ENCODE results near the gene CCDC142. TPM values are rescaled to one million over a fixed set of nuclear protein-coding genes. Genes with fewer than 3 reads are reported as not detected.

Gene CCDC142
- total and polyA plus RNA-seq, 10 of the 15 experiments (the other 5 are each of a cell fraction or from before 2014, with no cell fraction given): 0.93 to 16.9 (median 9.0) TPM

DNA sequence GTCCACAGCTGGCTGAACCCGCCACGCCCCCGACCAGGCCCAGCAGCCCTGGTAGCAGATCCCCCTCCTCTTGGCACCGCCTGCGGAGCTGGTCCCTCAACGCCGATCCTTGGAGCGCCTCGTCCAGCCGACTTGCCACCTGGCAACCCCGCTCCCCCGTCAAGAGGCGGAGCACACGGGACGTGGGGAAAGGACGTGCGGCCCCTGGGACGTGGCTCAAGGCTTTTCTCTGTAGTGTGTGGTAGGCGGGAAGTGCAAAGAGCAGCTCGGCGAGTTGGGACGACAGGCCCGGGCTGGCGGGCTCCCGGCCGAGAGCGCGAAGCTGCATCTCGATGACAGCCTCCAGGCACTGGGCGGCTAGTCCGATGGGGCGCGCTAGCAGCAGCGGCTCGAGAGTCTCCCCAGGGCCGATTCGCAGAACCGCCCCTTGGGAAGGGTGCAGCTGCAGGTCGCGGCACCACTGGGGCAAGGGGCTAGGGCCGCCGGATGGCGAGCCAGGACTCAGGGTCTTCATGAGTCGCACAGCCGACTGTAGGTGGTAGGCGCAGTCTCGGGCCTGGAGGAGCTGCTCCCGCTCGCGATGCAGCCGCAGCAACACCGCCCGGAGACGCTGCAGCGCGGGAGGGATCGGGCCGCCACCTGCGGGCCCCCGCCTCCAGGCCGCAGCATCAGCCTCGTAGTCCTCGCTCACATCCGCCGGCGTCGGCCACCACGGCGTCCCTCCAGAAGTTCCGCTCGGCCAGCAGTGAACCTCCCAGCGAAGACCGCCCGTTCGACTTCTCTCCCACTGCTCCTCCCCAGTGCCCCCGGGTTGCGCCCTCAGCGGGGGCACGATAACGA is 617 bp downstream of the CCDC142 start:
- Histone ChIP-seq H3K79me2 (ENCODE audit: control insufficient read depth, insufficient read depth, low read length) (peaks cover 27% of the 10 kb centered on the region), H3K4me3 (peak overlapping the region; percentile 97), H4K20me1 (ENCODE audit: control insufficient read depth, insufficient read depth) (no peaks in the 10 kb centered on the region; the same call in 1 of the 2 replicates), H3K9ac (ENCODE audit: control insufficient read depth, insufficient read depth, low read length) (peak overlapping the region; percentile 91), H2AFZ (ENCODE audit: control insufficient read depth, low read depth, low read length) (peak overlapping the region; percentile 100), H3K4me1 (ENCODE audit: control insufficient read depth, insufficient read depth, low read length) (peaks cover 13% of the 10 kb centered on the region), H3K9me3 (replicated peaks; ENCODE audit: control insufficient read depth, insufficient read depth, low read length) (no peaks in the 10 kb centered on the region), H3K27ac (ENCODE audit: control insufficient read depth, insufficient read depth) (peak overlapping the region; percentile 96), H3K27me3 (replicated peaks in 1 of 2; ENCODE audit: control insufficient read depth in 2 of 2, insufficient read depth in 2 of 2, low read length in 1 of 2) (no peaks in the 10 kb centered on the region; a peak in 1 of 4 replicates), H3K36me3 (ENCODE audit: control insufficient read depth in 2 of 2, insufficient read depth in 2 of 2, low read length in 1 of 2) (no peaks in the 10 kb centered on the region), H3K4me2 (ENCODE audit: control insufficient read depth, insufficient read depth) (peak overlapping the region; percentile 96)
- BruUV-seq (replicated peaks): TSS peak; percentile 83
- CTCF ChIA-PET: interaction anchor here (0.5 to 19.4 kb wide), 28 partner anchors 8 to 147 kb away, joined by 3 to 280 read pairs (median 5); partner anchors contain the start of genes AUP1, DQX1, HTRA2 and INO80B
- POLR2A ChIA-PET: interaction anchor here (0.6 to 3.6 kb wide), 16 partner anchors 8 to 119 kb away, joined by 3 to 44 read pairs (median 5); partner anchors contain the start of genes AUP1, HTRA2, INO80B and MOGS
- ATAC-seq (peak; percentile 76), FAIRE-seq (no peak), DNase-seq (ENCODE audit: low read depth, low spot score) (no peak)
- 1% methylated on average over 69 of the region's 80 CpGs for WGBS (ENCODE audit: insufficient coverage, insufficient replicate concordance, low lambda C conversion rate, missing lambda C conversion rate)
- SMC1A ChIA-PET (ENCODE audit: uncharacterized antibody, unreplicated experiment): interaction anchor here (1.0 to 5.7 kb wide), 16 partner anchors 9 to 144 kb away, joined by 3 to 128 read pairs (median 6); partner anchors contain the start of genes HTRA2, INO80B, MRPL53 and WBP1
- intact Hi-C loops (cut with micrococcal nuclease; ENCODE audit: unreplicated experiment): loop anchor here (1.0 to 2.0 kb wide), 2 partner anchors 21 to 24 kb away; partner anchors contain the start of gene WBP1
- RAD21 ChIA-PET (ENCODE audit: unreplicated experiment): interaction anchor here (0.6 to 5.9 kb wide), 19 partner anchors 10 to 658 kb away, joined by 3 to 121 read pairs (median 4); partner anchors contain the start of genes AUP1, DQX1, HTRA2 and INO80B
- in situ Hi-C loops (cut with MboI): loop anchor here (10.0 kb wide), 1 partner anchor 103 kb away; no protein-coding TSS in a partner anchor
- TF ChIP-seq JUND (IDR thresholded peaks at IDR 0.05; ENCODE audit: low read depth, low read length) (no peak), SREBF1 (IDR thresholded peaks at IDR 0.05; ENCODE audit: low read length) (no peak), PAX8 (IDR thresholded peaks at IDR 0.05) (no peak), RELA (IDR thresholded peaks at IDR 0.05; ENCODE audit: borderline replicate concordance, partially characterized antibody) (no peak), HDAC2 (IDR thresholded peaks at IDR 0.05) (no peak), TAF1 (IDR thresholded peaks at IDR 0.05; ENCODE audit: borderline replicate concordance, low read depth, low read length) (no peak), NR2C2 (IDR thresholded peaks at IDR 0.05; ENCODE audit: borderline replicate concordance, control insufficient read depth, insufficient read length, low read depth) (no peak), NFIC (IDR thresholded peaks at IDR 0.05; ENCODE audit: low read depth, low read length) (no peak), CREB1 (IDR thresholded peaks at IDR 0.05; ENCODE audit: low read depth) (no peak), POLR2AphosphoS2 (IDR thresholded peaks at IDR 0.05; ENCODE audit: low read depth, low read length) (no peak)
- TF ChIP-seq, protein P1, sequence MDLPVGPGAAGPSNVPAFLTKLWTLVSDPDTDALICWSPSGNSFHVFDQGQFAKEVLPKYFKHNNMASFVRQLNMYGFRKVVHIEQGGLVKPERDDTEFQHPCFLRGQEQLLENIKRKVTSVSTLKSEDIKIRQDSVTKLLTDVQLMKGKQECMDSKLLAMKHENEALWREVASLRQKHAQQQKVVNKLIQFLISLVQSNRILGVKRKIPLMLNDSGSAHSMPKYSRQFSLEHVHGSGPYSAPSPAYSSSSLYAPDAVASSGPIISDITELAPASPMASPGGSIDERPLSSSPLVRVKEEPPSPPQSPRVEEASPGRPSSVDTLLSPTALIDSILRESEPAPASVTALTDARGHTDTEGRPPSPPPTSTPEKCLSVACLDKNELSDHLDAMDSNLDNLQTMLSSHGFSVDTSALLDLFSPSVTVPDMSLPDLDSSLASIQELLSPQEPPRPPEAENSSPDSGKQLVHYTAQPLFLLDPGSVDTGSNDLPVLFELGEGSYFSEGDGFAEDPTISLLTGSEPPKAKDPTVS (IDR thresholded peaks at IDR 0.05; ENCODE audit: low read depth, low read length): no peak
- TF ChIP-seq, protein P2, sequence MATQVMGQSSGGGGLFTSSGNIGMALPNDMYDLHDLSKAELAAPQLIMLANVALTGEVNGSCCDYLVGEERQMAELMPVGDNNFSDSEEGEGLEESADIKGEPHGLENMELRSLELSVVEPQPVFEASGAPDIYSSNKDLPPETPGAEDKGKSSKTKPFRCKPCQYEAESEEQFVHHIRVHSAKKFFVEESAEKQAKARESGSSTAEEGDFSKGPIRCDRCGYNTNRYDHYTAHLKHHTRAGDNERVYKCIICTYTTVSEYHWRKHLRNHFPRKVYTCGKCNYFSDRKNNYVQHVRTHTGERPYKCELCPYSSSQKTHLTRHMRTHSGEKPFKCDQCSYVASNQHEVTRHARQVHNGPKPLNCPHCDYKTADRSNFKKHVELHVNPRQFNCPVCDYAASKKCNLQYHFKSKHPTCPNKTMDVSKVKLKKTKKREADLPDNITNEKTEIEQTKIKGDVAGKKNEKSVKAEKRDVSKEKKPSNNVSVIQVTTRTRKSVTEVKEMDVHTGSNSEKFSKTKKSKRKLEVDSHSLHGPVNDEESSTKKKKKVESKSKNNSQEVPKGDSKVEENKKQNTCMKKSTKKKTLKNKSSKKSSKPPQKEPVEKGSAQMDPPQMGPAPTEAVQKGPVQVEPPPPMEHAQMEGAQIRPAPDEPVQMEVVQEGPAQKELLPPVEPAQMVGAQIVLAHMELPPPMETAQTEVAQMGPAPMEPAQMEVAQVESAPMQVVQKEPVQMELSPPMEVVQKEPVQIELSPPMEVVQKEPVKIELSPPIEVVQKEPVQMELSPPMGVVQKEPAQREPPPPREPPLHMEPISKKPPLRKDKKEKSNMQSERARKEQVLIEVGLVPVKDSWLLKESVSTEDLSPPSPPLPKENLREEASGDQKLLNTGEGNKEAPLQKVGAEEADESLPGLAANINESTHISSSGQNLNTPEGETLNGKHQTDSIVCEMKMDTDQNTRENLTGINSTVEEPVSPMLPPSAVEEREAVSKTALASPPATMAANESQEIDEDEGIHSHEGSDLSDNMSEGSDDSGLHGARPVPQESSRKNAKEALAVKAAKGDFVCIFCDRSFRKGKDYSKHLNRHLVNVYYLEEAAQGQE (IDR thresholded peaks at IDR 0.05; ENCODE audit: low read depth, low read length): no peak
- TF ChIP-seq, protein P3, sequence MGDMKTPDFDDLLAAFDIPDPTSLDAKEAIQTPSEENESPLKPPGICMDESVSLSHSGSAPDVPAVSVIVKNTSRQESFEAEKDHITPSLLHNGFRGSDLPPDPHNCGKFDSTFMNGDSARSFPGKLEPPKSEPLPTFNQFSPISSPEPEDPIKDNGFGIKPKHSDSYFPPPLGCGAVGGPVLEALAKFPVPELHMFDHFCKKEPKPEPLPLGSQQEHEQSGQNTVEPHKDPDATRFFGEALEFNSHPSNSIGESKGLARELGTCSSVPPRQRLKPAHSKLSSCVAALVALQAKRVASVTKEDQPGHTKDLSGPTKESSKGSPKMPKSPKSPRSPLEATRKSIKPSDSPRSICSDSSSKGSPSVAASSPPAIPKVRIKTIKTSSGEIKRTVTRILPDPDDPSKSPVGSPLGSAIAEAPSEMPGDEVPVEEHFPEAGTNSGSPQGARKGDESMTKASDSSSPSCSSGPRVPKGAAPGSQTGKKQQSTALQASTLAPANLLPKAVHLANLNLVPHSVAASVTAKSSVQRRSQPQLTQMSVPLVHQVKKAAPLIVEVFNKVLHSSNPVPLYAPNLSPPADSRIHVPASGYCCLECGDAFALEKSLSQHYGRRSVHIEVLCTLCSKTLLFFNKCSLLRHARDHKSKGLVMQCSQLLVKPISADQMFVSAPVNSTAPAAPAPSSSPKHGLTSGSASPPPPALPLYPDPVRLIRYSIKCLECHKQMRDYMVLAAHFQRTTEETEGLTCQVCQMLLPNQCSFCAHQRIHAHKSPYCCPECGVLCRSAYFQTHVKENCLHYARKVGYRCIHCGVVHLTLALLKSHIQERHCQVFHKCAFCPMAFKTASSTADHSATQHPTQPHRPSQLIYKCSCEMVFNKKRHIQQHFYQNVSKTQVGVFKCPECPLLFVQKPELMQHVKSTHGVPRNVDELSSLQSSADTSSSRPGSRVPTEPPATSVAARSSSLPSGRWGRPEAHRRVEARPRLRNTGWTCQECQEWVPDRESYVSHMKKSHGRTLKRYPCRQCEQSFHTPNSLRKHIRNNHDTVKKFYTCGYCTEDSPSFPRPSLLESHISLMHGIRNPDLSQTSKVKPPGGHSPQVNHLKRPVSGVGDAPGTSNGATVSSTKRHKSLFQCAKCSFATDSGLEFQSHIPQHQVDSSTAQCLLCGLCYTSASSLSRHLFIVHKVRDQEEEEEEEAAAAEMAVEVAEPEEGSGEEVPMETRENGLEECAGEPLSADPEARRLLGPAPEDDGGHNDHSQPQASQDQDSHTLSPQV (IDR thresholded peaks at IDR 0.05): no peak

All from GM12878 (cell line).